Measurements from ENCODE around the gene YIF1A.

DNA sequence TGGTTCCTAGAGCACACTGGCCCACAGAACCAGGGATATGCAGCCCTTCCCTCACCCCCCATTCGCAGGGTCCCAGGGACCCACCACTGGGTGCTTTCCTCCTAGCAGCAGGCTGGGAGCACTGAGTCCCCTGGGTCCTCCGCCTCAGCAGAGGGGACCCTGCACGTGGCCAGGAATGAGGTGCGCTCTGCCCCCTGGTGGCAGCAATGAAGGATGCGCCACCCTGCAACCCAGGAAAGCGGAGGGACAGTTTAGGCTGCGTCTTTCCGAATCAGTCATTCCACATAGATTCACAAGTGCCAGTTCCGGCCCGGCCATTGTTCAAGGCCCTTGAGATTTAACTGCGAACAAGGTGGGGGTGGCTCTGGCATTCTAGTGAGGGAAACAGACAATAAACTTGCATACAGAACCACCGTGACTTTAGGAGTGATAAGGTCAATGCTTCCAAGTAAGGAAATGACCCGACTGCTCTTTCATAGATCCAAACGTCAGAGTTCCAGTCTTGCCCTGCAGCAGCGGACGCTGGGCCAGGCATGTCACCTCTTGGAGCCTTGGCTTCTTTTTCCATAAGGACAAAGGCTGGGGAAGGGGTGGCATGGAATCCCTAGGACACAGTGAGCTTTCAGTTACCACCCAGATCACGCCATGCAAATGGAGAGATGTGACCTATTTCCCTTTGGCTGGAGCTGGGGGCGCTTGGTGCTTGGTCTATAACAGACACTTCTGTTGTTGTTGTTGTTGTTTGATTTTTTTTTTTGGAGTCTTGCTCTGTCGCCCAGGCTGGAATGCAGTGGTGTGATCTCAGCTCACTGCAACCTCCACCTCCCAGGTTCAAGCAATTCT, 39.6 kb upstream of the YIF1A start:
- peak; percentile 57 to 78 for TF ChIP-seq POLR2AphosphoS5 (IDR thresholded peaks at IDR 0.05)
- TF ChIP-seq, protein P1, sequence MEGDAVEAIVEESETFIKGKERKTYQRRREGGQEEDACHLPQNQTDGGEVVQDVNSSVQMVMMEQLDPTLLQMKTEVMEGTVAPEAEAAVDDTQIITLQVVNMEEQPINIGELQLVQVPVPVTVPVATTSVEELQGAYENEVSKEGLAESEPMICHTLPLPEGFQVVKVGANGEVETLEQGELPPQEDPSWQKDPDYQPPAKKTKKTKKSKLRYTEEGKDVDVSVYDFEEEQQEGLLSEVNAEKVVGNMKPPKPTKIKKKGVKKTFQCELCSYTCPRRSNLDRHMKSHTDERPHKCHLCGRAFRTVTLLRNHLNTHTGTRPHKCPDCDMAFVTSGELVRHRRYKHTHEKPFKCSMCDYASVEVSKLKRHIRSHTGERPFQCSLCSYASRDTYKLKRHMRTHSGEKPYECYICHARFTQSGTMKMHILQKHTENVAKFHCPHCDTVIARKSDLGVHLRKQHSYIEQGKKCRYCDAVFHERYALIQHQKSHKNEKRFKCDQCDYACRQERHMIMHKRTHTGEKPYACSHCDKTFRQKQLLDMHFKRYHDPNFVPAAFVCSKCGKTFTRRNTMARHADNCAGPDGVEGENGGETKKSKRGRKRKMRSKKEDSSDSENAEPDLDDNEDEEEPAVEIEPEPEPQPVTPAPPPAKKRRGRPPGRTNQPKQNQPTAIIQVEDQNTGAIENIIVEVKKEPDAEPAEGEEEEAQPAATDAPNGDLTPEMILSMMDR (IDR thresholded peaks at IDR 0.05) = peak; percentile 93 to 98 (median 97)
- TF ChIP-seq POLR2A (IDR thresholded peaks at IDR 0.05; ENCODE audit: low read depth) = no peak

All from esophagus muscularis mucosa (tissue), 3 donors.